GM19324 (cell line): ENCODE results near the gene NUP35.
"Not testable (repeated sequence)": the region's sequence is repeated elsewhere in the genome, so short reads cannot be mapped to it uniquely, and the experiment has no call there.

Experiments
- ATAC-seq: cut with Tn5 transposase; IDR thresholded peaks from one replicate; pipeline ENCODE4 v1.9.1; 2021; ENCODE audit warnings: mild to moderate bottlenecking, moderate library complexity; ENCODE audit not compliant: unreplicated experiment, low FRiP score

Gene NUP35

DNA sequence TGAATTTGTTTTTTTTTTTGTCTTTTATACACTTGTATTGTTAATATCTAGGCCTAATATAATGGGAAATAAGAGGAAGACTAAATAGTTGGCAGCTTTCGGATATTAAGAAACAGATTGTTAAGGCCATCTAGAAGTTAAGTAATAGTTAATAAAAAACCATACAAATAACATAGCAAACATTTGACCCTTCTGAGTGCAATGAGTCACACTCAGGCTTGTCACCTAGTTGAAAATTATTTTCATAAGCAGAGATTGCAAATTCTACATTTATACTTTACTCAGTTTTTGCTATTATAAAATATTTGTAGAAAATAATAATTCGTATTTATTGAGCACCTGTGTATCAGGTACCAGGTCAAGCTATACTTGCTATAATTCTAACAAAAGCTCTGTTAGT lies 2.4 kb downstream of the NUP35 start:
- ATAC-seq, result no peak

DNA sequence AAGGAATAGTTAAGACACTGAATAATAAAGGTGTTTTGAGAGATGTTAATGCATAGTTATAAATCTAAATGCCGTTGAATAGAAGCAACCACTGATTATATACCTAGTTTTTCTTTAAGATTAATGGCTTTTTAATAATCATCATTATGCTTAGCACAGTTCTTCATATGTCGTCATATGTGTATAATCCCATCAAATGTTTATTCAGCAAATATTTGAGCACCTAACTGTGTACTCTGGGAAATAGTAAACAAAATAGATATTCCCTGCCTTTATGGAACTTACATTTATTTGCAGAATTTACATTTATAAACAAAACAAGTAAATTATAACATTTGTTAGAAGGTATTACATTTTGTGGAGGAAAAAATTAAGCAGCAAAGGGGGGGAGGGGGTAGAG lies 9.8 kb downstream of the NUP35 start:
- no peak for ATAC-seq

DNA sequence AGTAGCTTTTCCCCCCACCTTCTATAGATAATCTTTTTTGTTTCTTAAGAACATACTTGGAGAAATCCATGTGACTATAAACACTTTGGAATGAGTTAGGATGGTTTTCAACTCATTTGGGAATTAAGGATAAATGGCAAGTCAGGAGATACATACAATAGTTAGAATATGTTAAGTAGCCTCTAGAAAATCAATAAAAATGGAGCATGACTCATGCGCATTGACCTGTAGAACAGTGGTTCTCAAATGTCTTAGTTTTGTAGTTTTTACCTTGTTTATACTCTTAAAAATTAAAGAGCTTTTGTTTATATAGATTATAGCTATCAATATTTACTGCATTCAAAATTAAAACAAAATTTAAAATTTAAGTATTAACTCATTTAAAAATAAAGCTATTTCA lies 24.7 kb downstream of the NUP35 start:
- ATAC-seq, result no peak

DNA sequence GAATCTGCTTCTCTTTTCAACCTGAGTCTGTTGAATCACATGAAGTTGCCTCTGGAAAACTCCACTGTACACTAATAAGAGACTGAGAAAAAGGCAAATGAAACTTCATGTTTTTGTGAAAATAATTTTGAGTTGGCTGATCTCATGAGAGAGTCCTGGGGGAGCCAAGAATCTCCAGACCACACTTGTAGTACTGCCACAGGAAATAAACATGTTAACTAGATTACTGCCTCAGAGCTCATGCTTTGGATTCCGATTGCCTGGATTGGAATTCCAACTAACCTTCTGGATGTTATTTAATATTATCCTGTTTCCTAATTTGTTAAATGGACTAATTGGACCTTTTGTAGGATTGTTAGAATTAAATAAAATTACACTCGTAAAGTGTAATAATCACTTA lies 25.2 kb downstream of the NUP35 start:
- no peak for ATAC-seq

DNA sequence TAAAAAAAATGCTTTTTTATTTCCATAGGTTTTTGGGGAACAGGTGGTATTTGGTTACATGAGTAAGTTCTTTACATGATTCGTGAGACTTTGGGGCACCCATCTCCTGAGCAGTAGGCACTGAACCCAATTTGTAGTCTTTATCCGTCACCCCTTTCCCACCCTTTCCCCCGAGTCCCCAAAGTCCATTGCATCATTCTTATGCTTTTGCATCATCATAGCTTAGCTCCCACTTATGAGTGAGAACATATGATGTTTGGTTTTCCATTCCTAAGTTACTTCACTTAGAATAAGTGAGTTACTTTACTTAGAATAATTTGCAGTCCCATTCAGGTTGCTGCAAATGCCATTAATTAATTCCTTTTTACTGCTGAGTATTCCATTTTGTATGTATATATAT lies 28.0 kb downstream of the NUP35 start:
- ATAC-seq, result not testable (repeated sequence)

DNA sequence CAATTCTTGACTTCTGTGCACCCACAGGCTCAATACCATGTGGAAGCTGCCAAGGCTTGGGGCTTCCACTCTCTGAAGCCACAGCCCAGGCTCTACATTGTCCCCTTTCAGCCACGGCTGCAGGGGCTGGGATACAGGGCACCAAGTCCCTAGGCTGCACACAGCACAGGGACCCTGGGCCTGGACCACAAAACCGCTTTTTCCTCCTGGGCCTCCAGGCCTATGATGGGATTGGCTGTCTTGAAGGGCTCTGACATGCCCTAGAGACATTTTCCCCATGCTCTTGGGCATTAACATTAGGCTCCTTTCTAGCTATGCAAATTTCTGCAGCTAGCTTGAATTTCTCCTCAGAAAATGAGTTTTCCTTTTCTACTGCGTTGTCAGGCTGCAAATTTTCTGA lies 29.7 kb downstream of the NUP35 start:
- no peak for ATAC-seq

DNA sequence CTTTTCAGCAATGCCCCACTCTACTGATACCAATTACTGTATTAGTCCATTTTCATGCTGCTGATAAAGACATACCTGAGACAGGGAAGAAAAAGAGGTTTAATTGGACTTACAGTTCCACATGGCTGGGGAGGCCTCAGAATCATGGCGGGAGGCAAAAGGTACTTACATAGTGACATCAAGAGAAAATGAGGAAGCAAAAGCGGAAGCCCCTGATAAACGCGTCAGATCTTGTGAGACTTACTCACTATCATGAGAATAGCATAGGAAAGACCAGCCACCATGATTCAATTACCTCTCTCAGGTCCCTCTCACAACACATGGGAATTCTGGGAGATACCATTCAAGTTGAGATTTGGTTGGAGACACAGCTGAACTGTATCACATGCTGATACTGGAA lies 30.5 kb downstream of the NUP35 start:
- not testable (repeated sequence) for ATAC-seq

DNA sequence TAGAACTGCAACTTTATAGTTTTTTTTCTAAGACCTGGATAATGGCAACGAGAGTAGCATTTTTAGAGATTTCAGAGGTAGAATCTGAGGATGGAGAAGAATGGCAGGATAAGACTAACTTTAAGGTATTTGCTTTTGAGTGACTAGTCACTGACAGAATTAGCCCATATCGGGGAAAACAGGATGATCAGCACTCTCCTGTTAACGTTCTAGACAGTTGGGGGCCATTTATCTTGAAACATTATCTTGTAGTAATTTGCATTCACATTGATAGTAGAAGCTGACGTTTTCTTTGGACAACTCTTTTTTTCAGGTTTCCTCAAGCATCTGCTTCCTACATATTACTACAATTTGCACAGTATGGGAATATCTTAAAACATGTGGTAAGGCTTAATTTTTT lies 32.9 kb downstream of the NUP35 start:
- ATAC-seq, result no peak

DNA sequence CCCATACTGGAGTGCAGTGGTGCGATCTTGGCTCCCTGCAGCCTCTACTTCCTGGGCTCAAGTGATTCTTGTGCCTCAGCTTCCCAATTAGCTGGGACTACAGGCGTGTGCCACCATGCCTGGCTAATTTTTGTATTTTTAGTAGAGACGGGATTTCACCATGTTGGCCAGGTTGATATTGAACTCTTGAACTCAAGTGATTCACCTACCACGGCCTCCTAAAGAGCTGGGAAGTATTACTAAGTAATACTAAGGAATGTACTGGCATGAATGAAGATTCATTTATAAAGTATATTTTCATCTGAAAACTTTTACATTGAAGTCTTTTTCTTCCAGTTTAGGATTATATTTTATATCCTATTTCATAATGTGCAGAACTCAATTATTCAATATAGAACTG lies 38.1 kb downstream of the NUP35 start:
- no peak for ATAC-seq

DNA sequence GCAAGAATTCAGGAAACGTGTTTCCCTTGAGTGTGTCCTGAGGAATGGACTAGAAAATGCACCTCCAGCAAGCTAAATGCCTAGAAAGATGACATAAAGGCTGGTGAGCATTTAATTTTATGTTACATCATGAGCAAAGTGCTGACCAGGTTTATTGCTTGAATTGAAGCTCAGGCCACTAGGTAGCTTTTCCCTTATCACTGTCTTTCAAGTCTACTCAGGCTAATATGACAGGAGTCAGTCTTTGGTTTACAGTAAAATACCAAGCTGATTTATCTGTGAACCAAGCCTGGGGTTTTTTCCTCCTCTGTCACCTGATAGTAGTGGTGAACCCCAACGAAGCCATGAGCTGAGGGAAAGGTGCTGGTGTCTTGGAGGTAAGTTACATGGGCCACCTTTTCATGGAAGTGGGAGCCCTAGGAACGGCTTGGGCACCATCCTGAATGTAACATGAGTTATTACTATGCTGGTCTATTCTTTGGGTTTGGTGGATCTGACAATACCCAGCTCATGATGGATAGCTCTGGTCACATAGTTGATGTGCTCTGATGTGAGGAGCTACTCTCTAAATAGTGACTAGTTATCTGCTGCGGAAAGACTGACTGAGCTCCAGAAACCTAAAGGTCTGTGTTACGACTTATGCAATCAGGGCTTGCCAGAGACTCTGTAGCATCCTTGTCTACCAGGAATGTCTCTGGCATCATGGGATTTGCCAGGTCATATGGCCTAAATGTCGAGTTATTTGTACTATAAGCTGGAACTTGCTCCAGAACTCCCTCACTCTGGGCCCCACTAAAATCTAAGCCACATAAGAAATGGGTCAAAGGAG lies 39.8 kb downstream of the NUP35 start:
- no peak for ATAC-seq

DNA sequence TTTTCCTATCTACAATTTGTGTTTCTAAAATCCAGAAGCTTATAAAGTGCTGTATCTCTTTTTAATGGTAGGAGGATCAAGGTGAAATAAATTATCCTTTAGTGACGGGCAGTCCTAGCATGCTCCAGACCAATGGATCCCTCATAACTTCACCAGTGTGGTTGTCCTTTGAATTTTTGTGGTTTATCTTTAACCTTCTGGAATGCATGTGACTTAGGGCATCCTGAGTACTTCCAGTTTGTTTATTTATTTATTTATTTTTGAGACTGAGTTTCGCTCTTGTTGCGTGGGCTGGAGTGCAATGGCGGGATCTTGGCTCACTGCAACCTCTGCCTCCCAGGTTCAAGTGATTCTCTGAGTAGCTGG lies 40.4 kb downstream of the NUP35 start:
- no peak for ATAC-seq

DNA sequence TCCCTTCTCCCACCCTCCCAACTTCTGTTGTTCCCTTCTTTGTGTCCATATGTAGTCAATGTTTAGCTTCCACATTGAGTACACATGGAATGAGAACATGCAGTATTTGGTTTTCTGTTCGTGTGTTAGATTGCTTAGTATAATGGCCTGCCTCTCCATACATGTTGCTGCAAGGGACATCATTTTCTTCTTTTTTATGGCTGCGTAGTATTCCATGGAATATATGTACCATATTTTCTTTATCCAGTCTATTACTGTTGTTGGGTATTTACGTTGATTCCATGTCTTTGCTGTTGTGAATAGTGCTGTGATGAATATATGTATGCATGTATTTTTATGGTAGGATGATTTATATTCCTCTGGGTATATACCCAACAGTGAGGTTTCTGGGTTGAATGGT lies 42.0 kb downstream of the NUP35 start:
- ATAC-seq, result no peak

DNA sequence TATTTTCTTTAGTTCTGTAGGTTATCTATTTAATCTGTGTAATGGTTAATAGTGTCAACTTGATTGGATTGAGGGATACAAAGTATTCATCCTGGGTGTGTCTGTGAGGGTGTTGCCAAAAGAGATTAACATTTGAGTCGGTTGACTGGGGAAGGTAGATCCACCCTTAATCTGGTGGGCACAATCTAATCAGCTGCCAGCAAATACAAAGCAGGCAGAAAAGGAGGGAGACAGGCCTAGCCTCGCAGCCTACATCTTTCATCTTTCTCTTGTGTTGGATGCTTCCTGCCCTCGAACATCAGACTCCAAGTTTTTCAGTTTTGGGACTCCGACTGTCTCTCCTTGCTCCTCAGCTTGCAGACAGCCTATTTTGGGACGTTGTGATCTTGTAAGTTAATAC lies 42.7 kb downstream of the NUP35 start:
- not testable (repeated sequence) for ATAC-seq

DNA sequence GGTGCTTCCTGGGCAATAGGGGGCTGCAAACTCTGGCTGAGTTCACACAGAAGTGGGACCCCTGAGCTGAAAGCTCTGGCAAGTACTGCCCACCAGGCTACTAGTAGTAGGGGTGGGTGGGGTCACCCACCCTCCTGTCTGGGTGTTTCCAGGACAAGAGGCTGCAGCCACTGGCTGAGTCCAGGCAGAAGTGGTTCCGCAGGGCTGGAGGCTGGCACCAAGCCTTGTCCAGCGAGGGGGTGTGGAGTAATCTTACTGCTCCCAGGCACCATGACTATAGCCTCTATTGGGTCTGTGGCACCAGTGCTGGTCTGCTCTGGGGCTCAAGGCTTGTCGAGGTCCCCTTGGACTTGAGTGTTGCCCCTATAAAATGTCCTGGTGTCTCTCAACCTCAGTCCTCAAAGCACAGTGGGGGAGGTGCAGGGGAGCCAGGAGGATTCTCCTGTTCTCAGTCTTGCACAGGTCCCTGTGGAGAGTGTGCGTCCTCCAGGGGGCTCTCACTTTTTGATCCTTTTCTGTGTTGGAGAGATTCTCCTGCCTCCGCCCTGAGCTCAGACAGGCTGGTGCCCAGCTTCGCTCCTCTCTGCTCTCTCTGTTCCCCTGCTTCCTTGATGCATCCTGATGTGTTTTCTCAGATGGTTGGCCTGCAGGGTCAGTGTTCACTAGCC lies 48.1 kb downstream of the NUP35 start:
- ATAC-seq, result no peak

DNA sequence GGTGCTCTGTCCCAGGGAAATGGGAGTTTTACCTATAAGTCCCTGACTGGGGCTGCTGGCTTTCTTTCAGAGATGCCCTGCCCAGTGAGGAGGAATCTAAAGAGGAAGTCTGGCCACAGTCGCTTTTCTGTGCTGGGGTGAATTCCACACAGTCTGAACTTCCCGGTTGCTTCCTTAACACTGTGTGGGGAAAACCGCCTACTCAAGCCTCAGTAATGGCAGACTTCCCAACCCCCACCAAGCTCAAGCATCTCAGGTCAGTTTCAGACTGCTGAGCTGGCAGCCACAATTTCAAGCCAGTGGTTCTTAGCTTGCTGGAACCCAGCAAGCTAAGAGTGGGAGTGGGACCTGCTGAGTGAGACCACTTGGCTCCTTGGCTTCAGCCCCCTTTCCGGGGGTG lies 54.9 kb downstream of the NUP35 start:
- ATAC-seq, result no peak

DNA sequence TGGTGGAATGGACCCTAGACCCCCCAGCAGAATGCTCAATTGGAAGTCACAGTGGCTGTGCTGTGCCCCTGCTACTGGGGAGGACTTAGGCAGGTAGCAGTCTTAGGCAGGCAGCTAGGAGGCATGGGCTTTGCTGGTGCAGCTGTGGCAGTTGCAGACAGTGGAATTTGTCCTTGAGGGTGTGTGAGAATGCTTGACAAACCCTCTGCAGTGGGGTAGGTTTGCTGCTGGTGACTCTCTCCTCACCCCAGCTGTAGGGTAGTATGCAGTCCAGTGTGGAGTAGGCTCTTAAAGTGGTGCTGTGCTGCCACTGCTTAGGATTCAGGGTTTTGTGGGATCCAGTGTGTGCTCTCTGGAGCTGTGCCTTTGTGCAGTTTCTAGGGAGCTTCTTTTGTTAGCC lies 61.3 kb downstream of the NUP35 start:
- no peak for ATAC-seq

DNA sequence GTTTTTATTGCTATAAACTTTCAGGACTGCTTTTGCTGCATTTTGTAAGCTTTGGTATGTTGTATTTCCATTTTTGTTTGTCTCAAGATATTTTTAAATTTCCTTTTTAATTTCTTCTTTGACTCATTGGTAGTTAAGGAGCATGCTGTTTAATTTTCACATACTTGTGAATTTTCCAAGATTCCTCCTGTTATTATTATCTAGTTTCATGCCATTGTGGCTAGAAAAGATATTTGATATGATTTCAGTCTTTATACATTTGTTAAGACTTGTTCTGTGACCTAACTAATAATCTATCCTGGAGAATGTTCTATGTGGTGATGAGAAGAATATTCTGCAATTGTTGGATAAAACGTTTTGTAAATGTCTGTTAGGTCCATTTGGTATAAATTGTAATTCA lies 62.1 kb downstream of the NUP35 start:
- no peak for ATAC-seq

DNA sequence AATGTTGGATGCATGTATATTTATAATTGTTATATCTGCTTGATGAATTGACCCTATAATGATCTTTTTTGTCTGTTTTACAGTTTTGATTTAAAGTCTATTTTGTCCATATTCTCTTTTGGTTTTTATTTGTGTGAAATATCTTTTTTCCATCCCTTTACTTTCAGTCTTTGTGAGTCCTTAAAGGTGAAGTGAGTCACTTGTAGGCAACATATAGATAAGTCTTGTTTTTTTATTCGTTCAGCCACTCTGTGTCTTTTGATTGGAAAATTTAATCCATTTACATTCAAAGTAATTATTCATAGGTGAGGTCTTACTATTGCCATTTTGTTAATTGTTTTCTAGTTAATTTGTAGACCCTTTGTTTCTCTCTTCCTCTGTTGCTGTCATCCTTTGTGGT lies 62.5 kb downstream of the NUP35 start:
- ATAC-seq, result no peak

DNA sequence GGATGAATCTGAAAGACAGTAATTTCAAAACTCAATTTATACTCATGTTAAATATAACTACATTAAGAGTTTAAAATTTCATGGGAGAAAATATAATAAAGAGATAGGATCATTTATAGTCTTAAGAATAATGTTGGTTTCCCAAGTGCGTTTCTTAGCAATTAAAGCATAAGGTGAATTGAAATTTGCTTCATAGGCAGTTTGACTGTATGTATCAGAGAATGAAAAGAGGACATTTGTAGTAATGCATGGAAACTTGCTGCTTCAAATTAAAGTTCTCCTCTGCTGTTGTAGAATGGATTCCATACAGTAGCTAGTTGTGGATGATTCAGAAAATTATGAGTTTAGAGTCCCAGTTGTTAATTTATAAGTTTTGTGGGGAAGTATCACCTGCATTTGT lies 68.1 kb downstream of the NUP35 start:
- no peak for ATAC-seq

DNA sequence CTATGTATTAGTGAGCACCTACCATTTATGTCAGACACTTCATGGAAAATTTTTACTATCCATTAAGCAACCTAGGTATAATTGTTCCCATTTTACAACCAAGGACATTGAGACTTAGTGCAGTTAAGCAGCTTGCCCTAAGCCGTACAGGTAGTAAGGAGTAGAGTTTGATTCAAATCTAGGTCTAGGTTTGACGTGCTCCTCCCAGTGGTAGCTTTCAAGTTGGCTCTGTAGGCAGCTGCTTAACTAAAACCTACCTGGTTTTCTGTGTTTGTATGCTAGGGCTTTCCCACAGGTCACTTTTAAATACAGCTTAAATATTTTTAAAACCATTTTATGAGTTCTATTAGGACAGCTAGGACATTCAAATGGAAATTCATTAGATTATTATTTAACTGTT lies 69.7 kb downstream of the NUP35 start:
- no peak for ATAC-seq

DNA sequence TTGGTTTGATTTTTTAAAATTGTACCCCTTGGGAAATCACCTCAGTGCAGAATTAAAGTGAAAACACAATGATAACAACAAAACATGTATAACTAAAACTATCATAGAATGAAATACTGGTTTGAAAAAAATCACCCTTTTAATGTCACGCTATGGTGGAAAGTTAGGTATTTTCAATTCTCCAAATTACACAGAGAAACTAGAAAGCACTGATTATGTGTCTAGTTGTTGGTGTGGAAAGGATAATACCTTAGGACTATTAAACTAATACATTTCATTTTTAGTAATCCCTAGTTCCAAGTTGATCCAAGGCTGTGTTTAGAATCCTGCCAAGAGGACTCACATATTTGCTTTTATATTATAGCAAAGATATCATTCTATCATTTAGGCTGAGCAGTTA lies 71.2 kb downstream of the NUP35 start:
- ATAC-seq, result no peak

DNA sequence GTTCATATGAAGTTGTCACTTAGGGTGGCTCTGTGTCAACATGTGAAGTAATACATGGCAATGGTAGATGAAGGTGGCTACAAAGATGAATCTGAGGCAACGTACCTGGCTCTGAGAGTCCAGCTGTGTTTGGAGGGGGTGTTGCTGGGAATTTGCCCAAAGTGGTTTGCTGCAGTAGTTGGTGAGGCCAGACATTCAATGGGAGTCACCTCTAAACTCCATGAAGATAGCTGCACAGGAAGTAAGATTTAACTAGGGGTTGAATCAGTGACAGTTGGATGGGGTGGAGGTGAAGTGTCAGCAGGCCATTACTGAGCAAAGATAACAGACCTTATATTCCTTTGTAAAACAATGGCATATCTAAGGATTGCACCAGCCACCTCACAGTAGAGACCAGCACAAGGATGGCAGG lies 71.8 kb downstream of the NUP35 start:
- ATAC-seq, result no peak
